ENCODE results near the gene PSMB10. TPM values are rescaled to one million over a fixed set of nuclear protein-coding genes. Genes with fewer than 3 reads are reported as not detected.

Gene PSMB10
- total RNA-seq, 1 donor from 2014 or later, result 55.8 TPM

DNA sequence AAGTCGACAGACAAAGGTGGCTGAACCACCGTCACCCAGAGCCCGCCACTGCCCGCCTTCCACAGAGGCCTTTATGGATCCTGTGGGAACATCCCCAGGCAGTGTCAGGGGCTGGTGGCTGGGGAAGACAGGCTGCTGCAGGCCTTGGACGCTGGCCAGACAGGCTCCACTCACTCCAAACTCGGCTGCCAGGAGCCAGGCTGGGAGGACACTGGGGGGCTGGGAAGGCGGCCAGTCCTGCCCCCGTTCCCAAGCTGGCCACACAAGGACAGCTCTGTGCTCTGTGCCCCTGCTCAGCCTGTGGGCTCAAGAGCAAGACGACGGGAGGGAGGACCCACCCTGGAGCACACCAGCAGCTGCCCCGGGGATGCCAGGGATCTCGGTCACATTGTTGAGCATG lies 14.8 kb upstream of the PSMB10 start:
- Histone ChIP-seq H3K4me3 (no peak overlapping the region), H3K4me1 (peaks cover 53% of the 10 kb centered on the region), H3K9me3 (replicated peaks) (no peaks in the 10 kb centered on the region), H3K36me3 (peaks cover 98% of the 10 kb centered on the region), H3K27ac (replicated peaks) (peak overlapping the region; percentile 68), H3K27me3 (ENCODE audit: low read depth) (no peaks in the 10 kb centered on the region)
- intact Hi-C loops (cut with micrococcal nuclease), result no loop called here
- TF ChIP-seq, protein P1, sequence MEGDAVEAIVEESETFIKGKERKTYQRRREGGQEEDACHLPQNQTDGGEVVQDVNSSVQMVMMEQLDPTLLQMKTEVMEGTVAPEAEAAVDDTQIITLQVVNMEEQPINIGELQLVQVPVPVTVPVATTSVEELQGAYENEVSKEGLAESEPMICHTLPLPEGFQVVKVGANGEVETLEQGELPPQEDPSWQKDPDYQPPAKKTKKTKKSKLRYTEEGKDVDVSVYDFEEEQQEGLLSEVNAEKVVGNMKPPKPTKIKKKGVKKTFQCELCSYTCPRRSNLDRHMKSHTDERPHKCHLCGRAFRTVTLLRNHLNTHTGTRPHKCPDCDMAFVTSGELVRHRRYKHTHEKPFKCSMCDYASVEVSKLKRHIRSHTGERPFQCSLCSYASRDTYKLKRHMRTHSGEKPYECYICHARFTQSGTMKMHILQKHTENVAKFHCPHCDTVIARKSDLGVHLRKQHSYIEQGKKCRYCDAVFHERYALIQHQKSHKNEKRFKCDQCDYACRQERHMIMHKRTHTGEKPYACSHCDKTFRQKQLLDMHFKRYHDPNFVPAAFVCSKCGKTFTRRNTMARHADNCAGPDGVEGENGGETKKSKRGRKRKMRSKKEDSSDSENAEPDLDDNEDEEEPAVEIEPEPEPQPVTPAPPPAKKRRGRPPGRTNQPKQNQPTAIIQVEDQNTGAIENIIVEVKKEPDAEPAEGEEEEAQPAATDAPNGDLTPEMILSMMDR (IDR thresholded peaks at IDR 0.05; ENCODE audit: borderline replicate concordance), result no peak
- DNase-seq, result peak; percentile 77

GRCh38 chr16:67950335-67950843 lies 13.7 kb upstream of the PSMB10 start:
- H3K4me1 ChIP-seq, result peaks cover 64% of the 10 kb centered on the region
- TF ChIP-seq, protein P1 (IDR thresholded peaks at IDR 0.05; ENCODE audit: borderline replicate concordance), result no peak
- no peak overlapping the region for H3K27ac ChIP-seq (replicated peaks)
- H3K27me3 ChIP-seq (ENCODE audit: low read depth), result no peaks in the 10 kb centered on the region
- no peak for DNase-seq
- H3K9me3 ChIP-seq (replicated peaks), result no peaks in the 10 kb centered on the region
- no peak overlapping the region for H3K4me3 ChIP-seq
- peaks cover 98% of the 10 kb centered on the region for H3K36me3 ChIP-seq
- intact Hi-C loops (cut with micrococcal nuclease), result no loop called here

- Histone ChIP-seq H3K4me3 (no peak overlapping the region), H3K27me3 (ENCODE audit: low read depth) (no peaks in the 10 kb centered on the region), H3K9me3 (replicated peaks) (no peaks in the 10 kb centered on the region), H3K27ac (replicated peaks) (no peak overlapping the region), H3K4me1 (peaks cover 65% of the 10 kb centered on the region), H3K36me3 (peaks cover 98% of the 10 kb centered on the region)
- DNase-seq, result no peak
- TF ChIP-seq, protein P1 (IDR thresholded peaks at IDR 0.05; ENCODE audit: borderline replicate concordance), result no peak
- intact Hi-C loops (cut with micrococcal nuclease), result no loop called here
Measured at GRCh38 chr16:67949645-67950044, 13.0 kb upstream of the PSMB10 start.

DNA sequence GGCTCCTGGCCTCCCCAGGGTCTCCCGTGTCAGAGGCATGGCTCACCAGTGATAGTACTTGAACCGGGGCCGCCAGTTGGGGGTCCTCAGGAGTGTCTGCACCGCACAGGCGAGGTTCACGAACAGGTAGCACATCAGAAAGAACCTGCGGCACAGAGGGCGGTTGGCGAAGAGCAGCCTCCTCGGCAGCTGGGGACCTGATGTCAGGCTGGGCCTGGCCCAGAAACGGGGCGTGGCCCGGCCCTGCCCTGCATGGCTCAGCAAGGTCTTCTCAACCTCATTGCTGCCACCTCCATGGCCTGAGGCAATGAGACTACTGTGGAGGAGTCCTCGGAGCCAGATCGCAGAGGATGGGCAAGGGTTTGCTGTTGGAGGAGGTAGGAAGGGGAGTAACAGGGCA lies 11.4 kb upstream of the PSMB10 start:
- Histone ChIP-seq H3K36me3 (peaks cover 92% of the 10 kb centered on the region), H3K27ac (replicated peaks) (peak overlapping the region; percentile 80), H3K9me3 (replicated peaks) (no peaks in the 10 kb centered on the region), H3K4me1 (peaks cover 72% of the 10 kb centered on the region), H3K27me3 (ENCODE audit: low read depth) (no peaks in the 10 kb centered on the region), H3K4me3 (no peak overlapping the region)
- DNase-seq, result no peak
- TF ChIP-seq, protein P1 (IDR thresholded peaks at IDR 0.05; ENCODE audit: borderline replicate concordance), result no peak
- intact Hi-C loops (cut with micrococcal nuclease), result no loop called here

GRCh38 chr16:67946966-67947558 lies 10.4 kb upstream of the PSMB10 start:
- intact Hi-C loops (cut with micrococcal nuclease), result no loop called here
- Histone ChIP-seq H3K36me3 (peaks cover 94% of the 10 kb centered on the region), H3K9me3 (replicated peaks) (no peaks in the 10 kb centered on the region), H3K27me3 (ENCODE audit: low read depth) (no peaks in the 10 kb centered on the region), H3K27ac (replicated peaks) (peak overlapping the region; percentile 80), H3K4me1 (peaks cover 77% of the 10 kb centered on the region), H3K4me3 (no peak overlapping the region)
- TF ChIP-seq, protein P1 (IDR thresholded peaks at IDR 0.05; ENCODE audit: borderline replicate concordance), result no peak
- DNase-seq, result no peak

Data from left ventricle myocardium inferior (tissue), 1 donor.